Naive B cell (primary cell): ENCODE measurements around the gene PIBF1. TPM values are rescaled to one million over a fixed set of nuclear protein-coding genes. Genes with fewer than 3 reads are reported as not detected.
A peak's percentile ranks its signal among the peaks of the same experiment; 100 is the strongest.

Experiments
- ATAC-seq, 2 donors: fragments of 150-1000 bp; cut with Tn5 transposase; 2 replicates each; pipeline ENCODE4 v1.10.0; 2021; ENCODE audit warnings: low read depth in 2 of 2, mild to moderate bottlenecking in 2 of 2, moderate library complexity in 2 of 2
- DNase-seq: peaks from one replicate; pipeline ENCODE4 v3.0.0; 2022
- H3K27ac Mint-ChIP-seq, 6 donors: one replicate each; pipeline ENCODE4 v1.8.0; 2020 to 2022; ENCODE audit warnings: mild to moderate bottlenecking in 6 of 6, mixed read lengths in 6 of 6, moderate library complexity in 5 of 6, inconsistent platforms in 2 of 6
- H3K27me3 Mint-ChIP-seq, 3 donors: one replicate each; pipeline ENCODE4 v1.8.0; 2021 to 2022; ENCODE audit warnings: mixed read lengths in 3 of 3, mild to moderate bottlenecking in 1 of 3
- H3K36me3 Mint-ChIP-seq, 2 donors: one replicate each; pipeline ENCODE4 v1.8.0; 2020 to 2022; ENCODE audit warnings: mixed read lengths in 2 of 2, inconsistent platforms in 1 of 2, mild to moderate bottlenecking in 1 of 2
- H3K4me1 Mint-ChIP-seq, 3 donors: one replicate each; pipeline ENCODE4 v1.8.0; 2020 to 2022; ENCODE audit warnings: mixed read lengths in 3 of 3, inconsistent platforms in 1 of 3, mild to moderate bottlenecking in 1 of 3, moderate library complexity in 1 of 3
- H3K4me3 Mint-ChIP-seq, 8 donors: one replicate each; pipeline ENCODE4 v1.8.0; 2020 to 2022; ENCODE audit warnings: mild to moderate bottlenecking in 8 of 8, mixed read lengths in 8 of 8, moderate library complexity in 8 of 8, inconsistent platforms in 2 of 8
- H3K9me3 Mint-ChIP-seq, 7 donors: one replicate each; pipeline ENCODE4 v1.8.0; 2020 to 2022; ENCODE audit warnings: mixed read lengths in 7 of 7, mild to moderate bottlenecking in 5 of 7, inconsistent platforms in 2 of 7, moderate library complexity in 1 of 7
- polyA plus RNA-seq, 6 donors: library from polyadenylated mRNA; unstranded; fragments of 300-500 nt; fragmentation: Illumina TruSeq; gene quantifications; one replicate each; pipeline ENCODE4 v1.2.3, GENCODE V29; 2021; ENCODE audit warnings: low read depth in 6 of 6

PIBF1 gene
- polyA plus RNA-seq, 6 donors from 2014 or later: 7.8 to 28.9 (median 25.5) TPM

DNA sequence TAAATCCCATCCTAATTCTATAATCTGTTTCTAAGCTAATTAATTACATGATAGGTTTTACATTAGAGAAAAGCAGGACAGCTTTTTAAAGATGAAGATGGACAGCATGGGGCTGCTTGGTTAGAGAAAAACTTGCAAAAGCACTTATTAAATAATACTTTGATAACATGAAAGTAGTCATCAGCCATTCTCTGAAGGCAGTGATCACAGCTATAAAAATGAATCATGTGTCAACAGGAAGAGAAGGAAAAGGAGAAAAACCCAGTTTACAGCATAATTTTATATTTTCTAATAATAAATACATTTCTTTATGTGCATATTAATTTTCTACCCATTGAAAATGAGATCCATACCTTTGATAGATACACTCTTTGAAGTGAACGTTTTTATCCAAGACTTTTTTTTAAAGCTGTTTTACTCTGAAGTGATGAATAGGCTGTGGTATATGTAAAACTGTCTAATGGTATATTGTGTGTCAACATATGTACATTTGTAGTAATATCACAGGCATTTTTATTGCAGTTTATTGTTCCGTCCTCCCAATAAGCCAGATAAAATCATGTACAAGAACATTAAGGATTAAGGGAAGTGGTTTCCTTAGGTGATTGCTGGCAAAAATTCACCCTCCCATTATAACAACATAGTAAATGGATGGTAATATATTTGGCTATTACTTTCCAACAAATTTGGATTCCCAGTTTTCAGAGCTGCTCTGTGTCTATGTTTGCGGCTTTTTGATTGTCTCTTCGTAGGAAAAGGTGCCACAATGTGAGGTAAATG lies 275.5 kb downstream of the PIBF1 start:
- Mint-ChIP-seq H3K4me3 (peak overlapping the region in 4 of 8 donors; percentile 13 to 89 (median 82)), H3K9me3 (no peaks in the 10 kb centered on the region), H3K27ac (no peak overlapping the region), H3K4me1 (peaks cover 12 to 21% (median 21%) of the 10 kb centered on the region in 3 donors), H3K36me3 (peaks cover 0 to 4% of the 10 kb centered on the region in 2 donors), H3K27me3 (peaks cover 29 to 67% (median 53%) of the 10 kb centered on the region in 3 donors)
- ATAC-seq (no peak), DNase-seq (no peak)

GRCh38 chr13:73058064-73058313 lies 276.1 kb downstream of the PIBF1 start:
- peak overlapping the region in 7 of 8 donors; percentile 78 to 96 (median 91) for H3K4me3 Mint-ChIP-seq
- no peaks in the 10 kb centered on the region for H3K9me3 Mint-ChIP-seq
- ATAC-seq (no peak), DNase-seq (no peak)
- peaks cover 0 to 7% of the 10 kb centered on the region in 2 donors for H3K36me3 Mint-ChIP-seq
- H3K27ac Mint-ChIP-seq: peak overlapping the region in 1 of 6 donors; percentile 96
- peaks cover 29 to 65% (median 53%) of the 10 kb centered on the region in 3 donors for H3K27me3 Mint-ChIP-seq
- peaks cover 12 to 21% (median 21%) of the 10 kb centered on the region in 3 donors for H3K4me1 Mint-ChIP-seq

DNA sequence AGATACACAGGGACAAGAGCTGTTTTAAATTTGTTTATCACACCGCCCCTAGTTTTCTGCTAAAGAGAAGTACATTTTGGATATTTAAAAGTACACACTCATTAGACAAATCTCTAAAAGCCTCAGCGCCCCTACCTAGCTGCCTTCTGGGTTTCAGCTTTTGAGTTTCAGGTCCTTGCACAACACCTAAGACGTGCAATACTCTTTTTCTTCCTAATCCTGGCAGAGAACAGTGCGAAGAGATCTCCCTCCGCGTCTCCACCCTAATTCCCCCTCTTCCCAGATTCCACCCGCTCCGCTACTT lies 276.5 kb downstream of the PIBF1 start:
- Mint-ChIP-seq H3K4me1 (peaks cover 12 to 21% (median 21%) of the 10 kb centered on the region in 3 donors), H3K4me3 (peak overlapping the region; percentile 78 to 97 (median 92)), H3K9me3 (no peaks in the 10 kb centered on the region), H3K36me3 (peaks cover 0 to 7% of the 10 kb centered on the region in 2 donors), H3K27ac (peak overlapping the region; percentile 35 to 99 (median 84)), H3K27me3 (peaks cover 29 to 65% (median 49%) of the 10 kb centered on the region in 3 donors)
- ATAC-seq: peak; percentile 9 to 13
- no peak for DNase-seq

DNA sequence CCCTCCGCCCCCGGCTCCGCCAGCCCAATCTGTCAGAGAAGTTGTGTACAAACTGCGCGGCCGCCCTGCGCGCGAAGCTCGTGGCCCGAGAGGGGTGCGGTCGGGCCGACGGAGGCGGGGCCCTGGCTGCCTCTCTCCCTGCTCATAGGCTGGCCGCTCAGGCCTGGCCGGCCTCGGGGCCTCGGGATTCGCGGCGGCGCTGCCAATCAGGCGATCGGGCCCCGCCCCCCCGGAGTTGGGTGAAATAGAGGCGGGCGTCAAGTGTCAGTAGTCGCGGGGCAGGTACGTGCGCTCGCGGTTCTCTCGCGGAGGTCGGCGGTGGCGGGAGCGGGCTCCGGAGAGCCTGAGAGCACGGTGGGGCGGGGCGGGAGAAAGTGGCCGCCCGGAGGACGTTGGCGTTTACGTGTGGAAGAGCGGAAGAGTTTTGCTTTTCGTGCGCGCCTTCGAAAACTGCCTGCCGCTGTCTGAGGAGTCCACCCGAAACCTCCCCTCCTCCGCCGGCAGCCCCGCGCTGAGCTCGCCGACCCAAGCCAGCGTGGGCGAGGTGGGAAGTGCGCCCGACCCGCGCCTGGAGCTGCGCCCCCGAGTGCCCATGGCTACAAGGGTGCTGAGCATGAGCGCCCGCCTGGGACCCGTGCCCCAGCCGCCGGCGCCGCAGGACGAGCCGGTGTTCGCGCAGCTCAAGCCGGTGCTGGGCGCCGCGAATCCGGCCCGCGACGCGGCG lies 277.0 kb downstream of the PIBF1 start, which contains the start of gene KLF5:
KLF5 (plus strand) TSS at position 270 of the 724 bp plus-strand sequence; CDS start at position 593, 323 bp downstream.
- Mint-ChIP-seq H3K4me3 (peak within 1 kb of the TSS; percentile 85 to 97 (median 92)), H3K9me3 (no peaks in the 10 kb centered on the region), H3K36me3 (peaks cover 0 to 7% of the 10 kb centered on the region in 2 donors), H3K27ac (peak within 1 kb of the TSS; percentile 35 to 99 (median 84)), H3K4me1 (peaks cover 12 to 21% (median 21%) of the 10 kb centered on the region in 3 donors), H3K27me3 (peaks cover 29 to 65% (median 49%) of the 10 kb centered on the region in 3 donors)
- peak; percentile 92 to 94 for ATAC-seq
- peak; percentile 93 for DNase-seq

GRCh38 chr13:73059460-73060250 lies 277.7 kb downstream of the PIBF1 start:
- Mint-ChIP-seq H3K27ac (peak overlapping the region in 1 of 6 donors; percentile 15), H3K4me1 (peaks cover 12 to 21% (median 21%) of the 10 kb centered on the region in 3 donors), H3K36me3 (peaks cover 0 to 7% of the 10 kb centered on the region in 2 donors), H3K27me3 (peaks cover 29 to 61% (median 45%) of the 10 kb centered on the region in 3 donors), H3K9me3 (no peaks in the 10 kb centered on the region), H3K4me3 (peak overlapping the region; percentile 73 to 93 (median 84))
- peak; percentile 33 for DNase-seq
- ATAC-seq: peak; percentile 17 to 22

DNA sequence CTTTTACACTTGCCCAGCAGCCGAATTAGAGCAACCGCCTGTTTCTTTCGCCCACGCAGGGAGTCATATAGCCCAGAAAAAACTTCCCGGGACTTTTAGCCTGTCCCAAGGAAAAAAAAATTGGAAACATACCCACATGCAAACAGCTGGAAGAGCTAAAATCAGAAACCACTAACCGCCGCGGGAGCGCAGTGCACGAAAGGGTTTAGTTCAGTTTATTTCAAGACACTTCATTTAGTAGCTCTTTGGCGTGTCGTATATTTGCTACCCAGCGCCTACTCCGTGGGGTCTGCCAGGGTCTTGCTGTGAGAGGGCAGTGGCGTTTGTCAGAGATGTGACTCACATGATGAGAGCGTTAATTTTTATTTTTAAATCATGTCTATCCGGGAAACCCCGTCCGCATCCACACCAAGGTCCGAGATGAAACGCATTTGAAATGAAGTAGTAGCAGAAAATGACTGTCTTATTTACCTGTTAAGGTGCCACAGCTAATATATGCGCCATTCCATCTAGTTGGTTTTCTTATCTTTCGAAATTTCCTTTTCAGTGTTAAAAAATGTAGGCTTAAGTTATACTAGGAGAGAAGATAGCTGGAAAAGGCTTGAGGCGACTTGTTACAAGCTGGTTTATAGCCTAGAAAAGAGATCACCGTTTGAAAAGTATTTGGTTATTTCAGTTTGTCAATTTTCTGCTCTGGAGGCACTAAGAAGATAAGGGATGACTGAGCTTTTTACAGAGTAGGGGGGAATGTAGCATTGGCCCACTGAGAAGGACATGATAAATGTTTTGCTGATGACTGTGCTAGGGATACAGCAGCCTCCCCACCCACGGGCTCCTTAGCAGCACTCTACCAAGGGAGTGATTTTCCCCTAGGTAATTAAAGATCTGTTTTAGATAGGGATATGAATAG lies 278.6 kb downstream of the PIBF1 start:
- peak overlapping the region; percentile 73 to 93 (median 84) for H3K4me3 Mint-ChIP-seq
- peak overlapping the region in 1 of 6 donors; percentile 29 for H3K27ac Mint-ChIP-seq
- ATAC-seq: no peak
- H3K27me3 Mint-ChIP-seq: peaks cover 28 to 52% (median 42%) of the 10 kb centered on the region in 3 donors
- H3K9me3 Mint-ChIP-seq: no peaks in the 10 kb centered on the region
- no peak for DNase-seq
- H3K36me3 Mint-ChIP-seq: peaks cover 0 to 7% of the 10 kb centered on the region in 2 donors
- peaks cover 12 to 21% (median 21%) of the 10 kb centered on the region in 3 donors for H3K4me1 Mint-ChIP-seq

GRCh38 chr13:73061473-73061872 lies 279.5 kb downstream of the PIBF1 start:
- DNase-seq: no peak
- H3K4me1 Mint-ChIP-seq: peaks cover 12 to 21% (median 21%) of the 10 kb centered on the region in 3 donors
- H3K4me3 Mint-ChIP-seq: peak overlapping the region in 1 of 8 donors; percentile 65
- H3K36me3 Mint-ChIP-seq: peaks cover 0 to 7% of the 10 kb centered on the region in 2 donors
- H3K27me3 Mint-ChIP-seq: peaks cover 19 to 43% (median 36%) of the 10 kb centered on the region in 3 donors
- no peak overlapping the region for H3K27ac Mint-ChIP-seq
- H3K9me3 Mint-ChIP-seq: no peaks in the 10 kb centered on the region
- no peak for ATAC-seq

DNA sequence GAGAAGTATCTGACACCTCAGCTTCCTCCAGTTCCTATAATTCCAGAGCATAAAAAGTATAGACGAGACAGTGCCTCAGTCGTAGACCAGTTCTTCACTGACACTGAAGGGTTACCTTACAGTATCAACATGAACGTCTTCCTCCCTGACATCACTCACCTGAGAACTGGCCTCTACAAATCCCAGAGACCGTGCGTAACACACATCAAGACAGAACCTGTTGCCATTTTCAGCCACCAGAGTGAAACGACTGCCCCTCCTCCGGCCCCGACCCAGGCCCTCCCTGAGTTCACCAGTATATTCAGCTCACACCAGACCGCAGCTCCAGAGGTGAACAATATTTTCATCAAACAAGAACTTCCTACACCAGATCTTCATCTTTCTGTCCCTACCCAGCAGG lies 279.9 kb downstream of the PIBF1 start:
- peaks cover 12 to 21% (median 21%) of the 10 kb centered on the region in 3 donors for H3K4me1 Mint-ChIP-seq
- DNase-seq (no peak), ATAC-seq (no peak)

GRCh38 chr13:73062468-73062867 lies 280.5 kb downstream of the PIBF1 start:
- H3K27me3 Mint-ChIP-seq: peaks cover 18 to 42% (median 35%) of the 10 kb centered on the region in 3 donors
- H3K4me3 Mint-ChIP-seq: peak overlapping the region in 2 of 8 donors; percentile 1 to 65
- H3K27ac Mint-ChIP-seq: peak overlapping the region in 2 of 6 donors; percentile 1 to 8
- no peaks in the 10 kb centered on the region for H3K9me3 Mint-ChIP-seq
- peaks cover 0 to 7% of the 10 kb centered on the region in 2 donors for H3K36me3 Mint-ChIP-seq
- no peak for ATAC-seq
- peaks cover 12 to 21% (median 21%) of the 10 kb centered on the region in 3 donors for H3K4me1 Mint-ChIP-seq
- DNase-seq: no peak

More for the DNA sequence above, 279.9 kb downstream of the PIBF1 start:
- Mint-ChIP-seq H3K9me3 (no peaks in the 10 kb centered on the region), H3K36me3 (peaks cover 0 to 7% of the 10 kb centered on the region in 2 donors), H3K4me3 (peak overlapping the region in 1 of 8 donors; percentile 65), H3K27ac (no peak overlapping the region), H3K27me3 (peaks cover 18 to 43% (median 36%) of the 10 kb centered on the region in 3 donors)

- H3K4me1 Mint-ChIP-seq: peaks cover 12 to 18% (median 17%) of the 10 kb centered on the region in 3 donors
- H3K36me3 Mint-ChIP-seq: peaks cover 0 to 7% of the 10 kb centered on the region in 2 donors
- no peak overlapping the region for H3K27ac Mint-ChIP-seq
- ATAC-seq: no peak
- H3K4me3 Mint-ChIP-seq: no peak overlapping the region
- DNase-seq: no peak
- peaks cover 18 to 36% (median 28%) of the 10 kb centered on the region in 3 donors for H3K27me3 Mint-ChIP-seq
- no peaks in the 10 kb centered on the region for H3K9me3 Mint-ChIP-seq
These were observed 281.2 kb downstream of the PIBF1 start for GRCh38 chr13:73063166-73063565.

DNA sequence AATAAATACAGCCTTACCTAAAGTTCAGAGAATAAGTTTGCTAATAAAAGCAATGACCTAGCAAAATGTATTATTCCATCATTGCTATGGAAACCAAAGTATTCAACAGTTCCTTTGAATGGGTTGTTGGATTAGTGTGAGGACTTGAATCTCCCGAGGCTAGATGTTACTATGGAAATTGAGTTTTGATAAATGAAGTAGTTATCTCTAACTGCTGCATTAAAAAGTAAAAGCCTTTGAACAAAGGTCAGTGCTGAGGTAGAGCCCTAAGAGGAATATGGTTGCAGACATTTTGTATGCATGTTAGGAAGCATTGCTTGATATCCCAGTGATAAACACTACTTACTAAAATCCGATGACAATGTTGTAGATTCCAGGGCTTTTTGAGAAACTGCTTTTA lies 283.1 kb downstream of the PIBF1 start:
- H3K9me3 Mint-ChIP-seq: no peaks in the 10 kb centered on the region
- peaks cover 8 to 25% (median 17%) of the 10 kb centered on the region in 3 donors for H3K27me3 Mint-ChIP-seq
- no peak for ATAC-seq
- H3K4me1 Mint-ChIP-seq: peaks cover 2 to 9% (median 6%) of the 10 kb centered on the region in 3 donors
- no peak for DNase-seq
- no peak overlapping the region for H3K4me3 Mint-ChIP-seq
- peaks cover 0 to 7% of the 10 kb centered on the region in 2 donors for H3K36me3 Mint-ChIP-seq
- no peak overlapping the region for H3K27ac Mint-ChIP-seq
